Measurements from ENCODE around the gene HIGD2A. TPM values are rescaled to one million over a fixed set of nuclear protein-coding genes. Genes with fewer than 3 reads are reported as not detected.

The HIGD2A gene
- total and polyA plus RNA-seq, 10 of the 15 experiments (the other 5 are each of a cell fraction or from before 2014, with no cell fraction given), result 152 to 348 (median 194) TPM

DNA sequence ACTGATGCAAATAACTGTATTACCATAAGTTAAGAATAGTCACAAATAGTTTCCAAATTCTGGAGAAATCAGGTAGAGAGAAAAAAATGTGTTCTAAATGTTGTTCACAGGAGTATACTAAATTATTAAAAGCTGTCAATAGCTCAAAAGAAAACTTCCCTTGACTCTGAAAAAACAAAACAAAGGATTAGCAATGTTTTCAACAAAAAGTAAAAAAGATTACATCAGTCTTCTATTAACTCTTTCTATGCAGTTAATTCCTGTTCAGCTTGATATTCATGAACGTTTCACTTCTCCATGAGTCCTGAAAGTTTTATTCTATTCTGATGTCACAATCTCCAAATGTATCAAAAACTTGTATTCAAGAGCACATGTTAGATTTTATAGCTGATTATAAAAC is 37.2 kb downstream of the HIGD2A start (continued):
- TF ChIP-seq ZNF384 (IDR thresholded peaks at IDR 0.05; ENCODE audit: borderline replicate concordance, low read depth, low read length), result no peak

DNA sequence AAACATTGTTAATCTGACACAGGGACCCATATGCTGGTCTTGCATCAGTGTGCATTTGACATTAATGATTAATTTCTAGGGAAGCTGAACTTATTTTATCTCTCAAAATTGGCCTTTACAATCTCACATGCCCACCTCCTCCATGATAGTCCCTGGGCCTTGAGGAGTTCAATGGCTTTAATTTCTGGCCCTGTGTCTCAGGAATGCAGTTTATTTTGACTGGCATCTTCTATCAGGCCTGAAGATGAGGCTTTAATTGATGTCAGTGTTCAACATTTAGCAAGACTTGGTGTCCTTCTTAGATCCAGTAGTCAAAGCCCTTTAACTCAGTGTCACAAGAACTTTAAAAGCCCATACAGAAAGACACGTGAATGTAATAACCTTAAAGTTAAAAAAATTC is 38.3 kb downstream of the HIGD2A start:
- ATAC-seq (no peak), FAIRE-seq (no peak), DNase-seq (ENCODE audit: low read depth, low spot score) (no peak)
- ChIA-PET SMC1A (ENCODE audit: uncharacterized antibody, unreplicated experiment) (no interaction called here), RAD21 (ENCODE audit: unreplicated experiment) (no interaction called here), POLR2A (interaction anchor here (0.6 kb wide), 1 partner anchor 21 kb away, joined by 4 read pairs; no protein-coding TSS in a partner anchor), CTCF (interaction anchor here (1.4 kb wide), 1 partner anchor 10 kb away, joined by 5 read pairs; the partner anchor contains the start of gene CLTB)
- Histone ChIP-seq H2AFZ (ENCODE audit: control insufficient read depth, low read depth, low read length) (no peak overlapping the region), H3K4me3 (no peak overlapping the region), H3K27ac (ENCODE audit: control insufficient read depth, insufficient read depth) (no peak overlapping the region), H3K9ac (ENCODE audit: control insufficient read depth, insufficient read depth, low read length) (no peak overlapping the region), H3K36me3 (ENCODE audit: control insufficient read depth in 2 of 2, insufficient read depth in 2 of 2, low read length in 1 of 2) (no peaks in the 10 kb centered on the region), H3K79me2 (ENCODE audit: control insufficient read depth, insufficient read depth, low read length) (no peaks in the 10 kb centered on the region), H3K9me3 (replicated peaks; ENCODE audit: control insufficient read depth, insufficient read depth, low read length) (no peaks in the 10 kb centered on the region; the same call in 2 of the 3 replicates), H3K27me3 (replicated peaks in 1 of 2; ENCODE audit: control insufficient read depth in 2 of 2, insufficient read depth in 2 of 2, low read length in 1 of 2) (no peaks in the 10 kb centered on the region), H4K20me1 (ENCODE audit: control insufficient read depth, insufficient read depth) (no peaks in the 10 kb centered on the region), H3K4me2 (ENCODE audit: control insufficient read depth, insufficient read depth) (no peak overlapping the region), H3K4me1 (ENCODE audit: control insufficient read depth, insufficient read depth, low read length) (no peaks in the 10 kb centered on the region)
- BruUV-seq (replicated peaks), result no TSS peak
- TF ChIP-seq TBL1XR1 (IDR thresholded peaks at IDR 0.05; ENCODE audit: low read depth, low read length) (no peak), CHD2 (IDR thresholded peaks at IDR 0.05; ENCODE audit: borderline replicate concordance, low read depth, low read length) (no peak), HDGF (IDR thresholded peaks at IDR 0.05) (no peak), RAD21 (IDR thresholded peaks at IDR 0.05; ENCODE audit: insufficient read depth, low read depth, low read length) (no peak), ASH2L (IDR thresholded peaks at IDR 0.05; ENCODE audit: borderline replicate concordance, low read depth) (no peak), NR2C2 (IDR thresholded peaks at IDR 0.05; ENCODE audit: borderline replicate concordance, control insufficient read depth, insufficient read length, low read depth) (no peak), ZBED1 (IDR thresholded peaks at IDR 0.05; ENCODE audit: borderline replicate concordance) (no peak), BMI1 (IDR thresholded peaks at IDR 0.05; ENCODE audit: borderline replicate concordance) (no peak), POU2F2 (IDR thresholded peaks at IDR 0.05; ENCODE audit: borderline replicate concordance, low read depth, low read length) (no peak), YBX1 (IDR thresholded peaks at IDR 0.05) (no peak), NFYB (IDR thresholded peaks at IDR 0.05; ENCODE audit: insufficient read depth, low read depth, low read length) (no peak), ZNF207 (IDR thresholded peaks at IDR 0.05; ENCODE audit: borderline replicate concordance) (no peak)
- TF ChIP-seq, protein P1, sequence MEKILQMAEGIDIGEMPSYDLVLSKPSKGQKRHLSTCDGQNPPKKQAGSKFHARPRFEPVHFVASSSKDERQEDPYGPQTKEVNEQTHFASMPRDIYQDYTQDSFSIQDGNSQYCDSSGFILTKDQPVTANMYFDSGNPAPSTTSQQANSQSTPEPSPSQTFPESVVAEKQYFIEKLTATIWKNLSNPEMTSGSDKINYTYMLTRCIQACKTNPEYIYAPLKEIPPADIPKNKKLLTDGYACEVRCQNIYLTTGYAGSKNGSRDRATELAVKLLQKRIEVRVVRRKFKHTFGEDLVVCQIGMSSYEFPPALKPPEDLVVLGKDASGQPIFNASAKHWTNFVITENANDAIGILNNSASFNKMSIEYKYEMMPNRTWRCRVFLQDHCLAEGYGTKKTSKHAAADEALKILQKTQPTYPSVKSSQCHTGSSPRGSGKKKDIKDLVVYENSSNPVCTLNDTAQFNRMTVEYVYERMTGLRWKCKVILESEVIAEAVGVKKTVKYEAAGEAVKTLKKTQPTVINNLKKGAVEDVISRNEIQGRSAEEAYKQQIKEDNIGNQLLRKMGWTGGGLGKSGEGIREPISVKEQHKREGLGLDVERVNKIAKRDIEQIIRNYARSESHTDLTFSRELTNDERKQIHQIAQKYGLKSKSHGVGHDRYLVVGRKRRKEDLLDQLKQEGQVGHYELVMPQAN (conservative IDR thresholded peaks at IDR 0.05), result no peak
- TF ChIP-seq, protein P2, sequence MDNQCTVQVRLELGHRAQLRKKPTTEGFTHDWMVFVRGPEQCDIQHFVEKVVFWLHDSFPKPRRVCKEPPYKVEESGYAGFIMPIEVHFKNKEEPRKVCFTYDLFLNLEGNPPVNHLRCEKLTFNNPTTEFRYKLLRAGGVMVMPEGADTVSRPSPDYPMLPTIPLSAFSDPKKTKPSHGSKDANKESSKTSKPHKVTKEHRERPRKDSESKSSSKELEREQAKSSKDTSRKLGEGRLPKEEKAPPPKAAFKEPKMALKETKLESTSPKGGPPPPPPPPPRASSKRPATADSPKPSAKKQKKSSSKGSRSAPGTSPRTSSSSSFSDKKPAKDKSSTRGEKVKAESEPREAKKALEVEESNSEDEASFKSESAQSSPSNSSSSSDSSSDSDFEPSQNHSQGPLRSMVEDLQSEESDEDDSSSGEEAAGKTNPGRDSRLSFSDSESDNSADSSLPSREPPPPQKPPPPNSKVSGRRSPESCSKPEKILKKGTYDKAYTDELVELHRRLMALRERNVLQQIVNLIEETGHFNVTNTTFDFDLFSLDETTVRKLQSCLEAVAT (IDR thresholded peaks at IDR 0.05), result no peak
- TF ChIP-seq, protein P3, sequence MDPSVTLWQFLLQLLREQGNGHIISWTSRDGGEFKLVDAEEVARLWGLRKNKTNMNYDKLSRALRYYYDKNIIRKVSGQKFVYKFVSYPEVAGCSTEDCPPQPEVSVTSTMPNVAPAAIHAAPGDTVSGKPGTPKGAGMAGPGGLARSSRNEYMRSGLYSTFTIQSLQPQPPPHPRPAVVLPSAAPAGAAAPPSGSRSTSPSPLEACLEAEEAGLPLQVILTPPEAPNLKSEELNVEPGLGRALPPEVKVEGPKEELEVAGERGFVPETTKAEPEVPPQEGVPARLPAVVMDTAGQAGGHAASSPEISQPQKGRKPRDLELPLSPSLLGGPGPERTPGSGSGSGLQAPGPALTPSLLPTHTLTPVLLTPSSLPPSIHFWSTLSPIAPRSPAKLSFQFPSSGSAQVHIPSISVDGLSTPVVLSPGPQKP (IDR thresholded peaks at IDR 0.05; ENCODE audit: low read depth, low read length), result no peak
- intact Hi-C loops (cut with micrococcal nuclease; ENCODE audit: unreplicated experiment) (no loop called here), in situ Hi-C loops (cut with MboI) (no loop called here)
- 33% methylated on average over 1 of the region's 1 CpG for WGBS (ENCODE audit: insufficient coverage, insufficient replicate concordance, low lambda C conversion rate, missing lambda C conversion rate)
